GM21786 (cell line): ENCODE measurements around the gene PTGES.

ENCODE experiments used
- ATAC-seq: cut with Tn5 transposase; IDR thresholded peaks from one replicate; pipeline ENCODE4 v1.9.1; 2021; ENCODE audit not compliant: unreplicated experiment

Gene PTGES

GRCh38 chr9:129720181-129720864 is 32.5 kb downstream of the PTGES start:
- ATAC-seq = no peak

- no peak for ATAC-seq
These were observed 33.7 kb downstream of the PTGES start for GRCh38 chr9:129719135-129719534.

GRCh38 chr9:129718647-129719046 is 34.2 kb downstream of the PTGES start:
- ATAC-seq = no peak

GRCh38 chr9:129717991-129718390 is 34.9 kb downstream of the PTGES start:
- ATAC-seq = no peak

DNA sequence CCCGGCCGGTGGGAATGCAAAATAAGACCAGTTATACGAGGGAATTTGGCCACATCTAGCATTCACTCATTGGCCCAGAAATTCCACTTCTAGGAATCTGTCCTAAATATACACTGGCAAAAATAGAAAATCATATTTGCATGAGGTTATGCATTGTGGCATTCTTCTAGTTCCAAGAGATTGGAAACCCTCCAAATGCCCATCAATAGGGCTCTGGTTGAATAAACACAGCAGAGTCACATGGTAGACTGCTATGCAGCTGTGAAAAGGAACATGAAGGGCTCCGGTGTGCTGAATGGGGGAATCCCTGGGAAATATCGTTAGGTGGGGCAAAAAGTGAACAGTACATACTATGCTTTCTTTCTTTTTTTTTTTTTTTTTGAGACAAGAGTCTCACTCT is 36.8 kb downstream of the PTGES start:
- no peak for ATAC-seq

GRCh38 chr9:129714511-129715061 is 38.3 kb downstream of the PTGES start:
- ATAC-seq = no peak

DNA sequence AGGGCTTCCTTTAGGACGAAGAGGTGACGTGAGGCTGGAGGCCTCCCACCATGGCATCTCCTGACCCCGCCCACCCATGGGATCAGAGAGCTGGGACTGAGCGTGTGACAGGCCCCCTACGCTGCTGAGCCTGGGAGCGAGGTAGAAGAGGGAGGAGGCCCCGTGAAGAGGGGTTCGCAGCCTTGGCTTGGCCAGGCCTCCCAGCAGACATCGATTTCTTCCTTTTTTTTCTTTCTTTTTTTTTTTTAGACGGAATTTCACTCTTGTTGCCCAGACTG is 39.5 kb downstream of the PTGES start:
- ATAC-seq = no peak

DNA sequence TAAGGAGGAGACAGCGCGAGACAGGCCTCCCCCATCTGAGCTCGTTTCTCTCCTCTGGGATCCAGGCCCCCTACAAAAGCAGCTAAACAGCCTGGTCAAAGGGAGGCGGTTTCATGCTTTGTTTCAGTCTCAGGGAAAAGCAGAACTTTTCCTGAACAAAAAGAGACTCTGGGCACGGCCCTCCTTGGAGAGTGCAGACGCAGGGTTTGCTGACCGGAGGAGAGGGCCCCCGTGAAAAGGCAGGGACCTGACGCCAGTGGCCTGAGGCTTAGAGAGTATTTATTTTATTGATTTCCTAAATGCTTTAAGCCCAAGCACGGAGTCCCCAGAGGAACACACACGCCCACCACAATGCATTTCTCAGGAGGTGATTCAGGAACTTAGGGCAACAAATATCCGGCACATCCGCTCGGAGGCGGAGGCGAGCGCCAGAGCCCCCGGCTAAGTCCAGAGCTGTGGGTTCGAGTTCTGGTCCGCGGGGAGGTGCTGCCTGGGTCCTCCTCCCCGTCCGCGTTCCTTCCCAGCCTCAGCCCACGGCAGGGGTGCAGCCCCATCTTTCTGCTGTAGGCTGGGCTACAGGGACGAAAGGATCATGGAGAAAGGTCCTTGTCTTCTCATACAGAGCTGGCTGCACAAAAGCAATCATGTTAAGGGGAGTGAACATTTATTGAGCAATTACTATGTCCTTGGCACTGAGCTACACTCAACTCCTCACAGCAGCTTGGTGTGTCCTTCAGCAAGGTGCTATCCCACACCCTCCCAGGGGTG is 40.0 kb downstream of the PTGES start:
- no peak for ATAC-seq

DNA sequence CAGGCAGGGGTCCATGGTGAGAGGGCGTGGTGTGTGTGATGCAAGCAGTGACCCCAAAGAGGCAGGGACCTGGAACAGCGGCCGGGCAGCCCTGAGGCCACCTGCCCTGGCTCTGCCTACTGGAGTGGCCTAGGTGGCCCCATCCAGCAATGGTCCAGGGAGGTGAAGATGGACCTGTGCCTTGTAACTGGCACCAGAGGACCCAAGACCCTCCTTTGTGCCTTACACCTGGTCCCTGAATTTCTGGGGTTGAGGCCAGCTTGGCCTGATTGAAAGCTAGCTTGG is 42.7 kb downstream of the PTGES start:
- no peak for ATAC-seq

DNA sequence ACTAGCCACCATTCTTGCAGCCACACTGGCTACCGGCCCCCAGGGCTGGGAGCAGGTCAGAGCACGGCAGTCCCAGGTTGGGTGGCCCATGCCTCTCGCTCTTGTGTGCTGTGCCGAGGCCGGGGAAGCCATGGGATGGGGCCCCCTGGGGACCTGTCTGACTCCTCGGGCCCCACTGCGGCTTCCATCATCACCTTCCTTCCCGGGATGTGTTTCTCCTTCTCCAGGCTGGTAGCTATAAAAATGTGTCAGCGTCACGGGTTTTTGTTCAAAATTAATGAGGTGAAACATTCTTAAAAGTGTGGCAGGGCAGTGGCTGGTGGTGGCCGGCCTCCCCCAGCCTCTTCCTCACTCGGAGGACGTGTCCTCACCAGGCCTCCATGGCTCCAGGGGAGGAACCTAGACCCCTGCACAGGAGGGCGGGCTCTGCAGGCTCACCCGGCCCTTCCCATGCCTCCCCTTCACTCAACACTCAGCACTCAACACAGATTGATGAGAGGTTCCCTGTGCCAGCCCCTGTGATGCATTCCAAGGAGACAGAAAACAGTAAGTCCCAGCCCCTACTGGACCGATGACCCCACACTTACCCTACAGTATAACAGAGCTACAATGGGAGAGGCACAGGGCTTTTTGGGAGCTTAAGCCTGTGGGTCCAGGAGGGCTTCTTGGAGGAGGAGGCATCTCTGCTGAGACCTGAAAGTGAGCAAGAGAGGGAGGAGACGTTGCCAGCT is 43.2 kb downstream of the PTGES start:
- ATAC-seq = no peak

DNA sequence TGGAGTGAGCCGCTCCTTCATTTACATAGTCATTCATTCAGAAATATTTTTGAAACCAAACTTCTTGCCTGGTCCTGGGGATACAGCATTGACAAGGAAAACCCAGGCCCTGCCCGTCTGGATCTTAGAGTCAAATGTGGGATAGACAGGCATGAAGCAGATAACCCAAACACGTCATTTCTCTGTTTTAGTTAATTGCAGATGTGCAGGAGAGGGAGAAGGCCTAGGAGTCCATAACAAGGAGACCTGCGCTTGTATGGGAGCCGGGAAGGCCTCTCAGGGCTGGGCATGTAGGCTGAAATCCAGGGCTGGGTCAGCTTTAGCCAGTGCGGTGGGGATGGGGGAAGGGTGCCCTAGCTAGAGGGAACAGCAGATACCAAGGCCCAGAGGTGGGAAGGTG is 44.0 kb downstream of the PTGES start:
- no peak for ATAC-seq

DNA sequence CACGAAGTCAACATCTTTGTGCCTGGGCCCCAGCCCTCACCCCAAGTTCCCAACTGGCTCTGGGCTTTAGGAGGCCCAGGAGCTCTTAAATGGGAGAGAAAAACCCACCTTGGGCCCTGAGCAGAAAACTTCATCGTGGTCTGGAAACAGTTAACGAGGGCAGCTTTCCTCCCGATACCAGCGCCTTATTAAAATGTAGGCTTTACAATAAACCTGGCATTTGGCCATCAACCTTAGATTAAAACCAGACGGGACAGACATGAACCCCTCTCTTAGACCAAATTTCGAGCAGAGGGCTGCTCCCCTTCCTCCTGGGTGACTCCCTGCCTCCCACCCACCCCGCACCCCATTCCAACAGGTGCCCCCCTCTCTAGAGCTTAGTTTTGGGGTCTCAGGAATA is 48.0 kb downstream of the PTGES start:
- no peak for ATAC-seq

- ATAC-seq = no peak
These were observed 49.0 kb downstream of the PTGES start for GRCh38 chr9:129703667-129704355.

GRCh38 chr9:129702589-129703520 is 50.0 kb downstream of the PTGES start:
- no peak for ATAC-seq

DNA sequence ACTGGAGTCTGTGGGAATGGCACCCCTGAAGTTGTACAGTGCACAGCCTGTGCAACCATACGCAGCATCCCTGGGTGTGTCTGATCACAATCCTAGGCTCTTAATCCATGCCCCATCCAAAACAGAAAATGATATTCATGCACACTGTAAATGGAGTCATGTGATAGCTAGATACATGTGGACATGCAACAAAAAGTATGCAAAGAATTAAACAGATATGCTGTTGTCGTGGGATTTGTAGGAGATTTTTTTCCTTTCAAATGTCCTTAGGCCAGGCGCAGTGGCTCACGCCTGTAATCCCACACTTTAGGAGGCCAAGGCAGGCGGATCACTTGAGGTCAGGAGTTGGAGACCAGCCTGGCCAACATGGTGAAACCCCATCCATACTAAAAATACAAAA is 51.3 kb downstream of the PTGES start:
- ATAC-seq = no peak

DNA sequence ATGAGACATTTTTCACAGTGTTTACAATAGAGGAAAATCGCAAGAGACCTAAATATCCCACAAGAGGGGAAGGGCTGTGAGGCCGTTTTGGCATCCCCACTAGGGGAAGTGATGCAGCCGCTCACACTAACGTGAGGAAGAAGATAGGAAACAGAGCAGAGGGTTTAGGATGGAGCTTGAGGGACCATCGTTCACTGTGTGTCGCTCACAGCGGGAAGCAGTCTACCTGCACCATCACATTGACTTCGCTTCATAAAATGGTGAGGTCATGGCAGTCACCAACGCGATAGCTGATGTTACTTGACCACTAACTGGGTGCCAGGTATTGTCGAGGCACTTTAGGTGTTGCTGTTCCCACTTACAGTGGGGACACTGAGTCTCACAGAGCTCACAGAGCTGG is 51.8 kb downstream of the PTGES start:
- no peak for ATAC-seq

DNA sequence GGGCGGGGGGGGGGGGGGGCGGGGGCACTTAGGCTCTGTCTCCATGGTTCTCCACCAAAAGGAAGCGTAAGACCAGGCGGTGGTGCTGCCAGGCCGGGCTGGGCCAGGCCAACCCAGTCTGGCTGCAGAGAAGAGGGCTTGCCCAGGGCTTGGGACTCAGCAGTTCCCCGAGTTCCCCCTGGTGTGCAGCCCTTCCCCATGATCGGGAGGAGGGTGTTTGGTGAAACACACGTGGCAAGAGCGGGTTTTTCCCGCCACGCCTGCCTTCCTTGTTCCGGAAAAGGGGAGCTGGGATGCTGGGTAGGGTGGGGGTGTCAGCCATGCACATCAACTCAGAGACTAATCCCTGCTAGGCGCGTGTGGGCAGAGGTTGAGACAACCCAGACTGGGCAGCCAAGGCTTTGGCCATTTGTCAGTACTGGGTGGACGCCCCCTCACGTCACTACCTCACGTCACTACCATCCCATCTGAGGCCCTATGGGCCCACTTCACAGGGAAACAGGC is 54.5 kb downstream of the PTGES start:
- ATAC-seq = no peak

DNA sequence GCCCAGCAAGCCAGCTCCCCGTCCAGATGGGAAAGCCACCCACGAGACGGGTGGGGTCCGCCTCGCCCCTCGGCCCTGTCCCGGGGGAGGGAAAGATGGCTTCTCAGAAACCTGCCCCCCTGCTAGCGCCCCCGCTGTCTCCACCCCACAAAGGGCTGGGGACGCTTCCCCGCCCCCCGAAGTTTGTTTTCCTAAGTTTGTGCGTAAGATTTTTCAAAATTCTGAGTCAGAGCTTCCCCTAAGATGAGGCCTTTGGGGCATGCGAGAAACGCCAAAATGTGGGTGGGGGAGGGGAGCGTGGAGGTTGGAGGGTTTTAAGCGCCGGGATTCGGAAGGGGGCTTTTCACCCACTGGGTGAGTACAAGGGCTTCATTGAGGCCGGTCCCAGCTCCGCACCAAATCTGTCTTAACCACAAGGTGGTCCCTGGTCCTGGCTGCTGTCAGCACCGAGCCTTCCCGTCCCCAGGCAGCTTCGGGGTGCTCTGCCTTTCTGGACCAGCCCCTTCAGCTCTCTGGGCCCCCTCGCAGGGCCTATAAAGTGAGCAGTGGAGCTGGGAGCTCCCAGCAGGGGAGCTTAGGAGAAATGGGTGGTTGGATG is 55.1 kb downstream of the PTGES start:
- ATAC-seq = no peak

DNA sequence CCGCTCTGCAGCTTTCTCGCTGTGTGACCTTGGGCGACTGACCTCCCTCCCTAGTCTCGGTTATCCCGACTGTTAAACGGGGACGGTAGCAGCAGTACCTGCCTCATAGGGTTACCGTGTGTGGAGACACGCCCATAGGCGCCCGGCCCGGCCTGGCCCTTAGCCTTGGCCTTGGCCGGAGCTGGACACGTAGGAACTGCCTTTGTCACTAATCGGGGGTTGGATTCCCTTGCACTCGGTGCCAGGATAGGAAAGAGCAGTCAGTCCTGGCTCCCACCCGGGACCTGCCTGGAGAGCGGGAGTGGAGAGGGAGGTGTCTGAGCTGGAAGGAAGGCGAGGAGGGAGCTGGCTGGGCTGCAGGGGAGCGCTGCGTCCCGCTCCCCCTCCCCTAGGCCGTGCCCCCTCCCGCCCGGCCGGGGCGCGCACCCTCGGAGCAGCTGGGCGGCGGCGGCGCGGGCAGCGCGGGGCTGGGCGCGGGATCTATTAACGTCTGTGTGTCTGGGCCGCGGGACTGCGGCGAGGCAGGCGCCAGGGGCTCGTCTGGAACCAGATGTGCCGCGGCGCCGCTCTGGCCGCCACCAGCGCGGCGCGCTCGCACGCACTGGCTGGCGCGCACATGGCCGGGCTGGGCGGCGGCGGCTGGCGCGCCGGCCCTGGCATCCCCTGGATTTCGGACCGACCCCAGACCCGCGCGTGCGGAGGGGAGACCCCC is 55.7 kb downstream of the PTGES start:
- ATAC-seq = no peak
